Keratinocyte (primary cell): ENCODE measurements around the gene PDZRN3. TPM values are rescaled to one million over a fixed set of nuclear protein-coding genes. Genes with fewer than 3 reads are reported as not detected.

ENCODE experiments used
- DNase-seq: peaks from one replicate; pipeline ENCODE4 v3.0.0-alpha.2; 2011; ENCODE audit warnings: low read depth, missing footprints, low spot score
- FAIRE-seq: peaks from 2 replicates; lab custom pipeline; 2011; peaks lifted over from hg19 to GRCh38; lab: Jason Lieb, UNC
- H2AFZ ChIP-seq: 2 replicates; pipeline ENCODE4 v1.6.0; 2012; ENCODE audit warnings: low read length, control low read depth, inconsistent platforms; ENCODE audit not compliant: control insufficient read depth
- H3K27ac ChIP-seq: 2 replicates; pipeline ENCODE4 v1.5.1; 2011; ENCODE audit warnings: low read length; ENCODE audit not compliant: control insufficient read depth, insufficient read depth
- H3K27me3 ChIP-seq: 3 replicates; pipeline ENCODE4 v1.6.0; 2011; ENCODE audit warnings: low read length; ENCODE audit not compliant: control insufficient read depth, insufficient read depth; ENCODE audit errors: extremely low read depth
- H3K36me3 ChIP-seq, 2 experiments: 2 replicates in 1 of 2; 3 replicates in 1 of 2; pipeline ENCODE4 v1.5.1; 2011; ENCODE audit warnings: low read length in 2 of 2, mild to moderate bottlenecking in 1 of 2; ENCODE audit not compliant: control insufficient read depth in 2 of 2, insufficient read depth in 2 of 2; ENCODE audit errors: extremely low read depth in 1 of 2
- H3K4me1 ChIP-seq: 3 replicates; pipeline ENCODE4 v1.5.1; 2011; ENCODE audit warnings: low read length; ENCODE audit not compliant: control insufficient read depth, insufficient read depth; ENCODE audit errors: extremely low read depth
- H3K4me2 ChIP-seq: 3 replicates; pipeline ENCODE4 v1.6.0; 2011; ENCODE audit warnings: low read depth, low read length; ENCODE audit not compliant: control insufficient read depth, insufficient read depth; ENCODE audit errors: extremely low read depth
- H3K4me3 ChIP-seq, 3 experiments: fragments of 200-600 bp in 1 of 3; sonication (generic) in 1 of 3; 2 replicates in 2 of 3; 3 replicates in 1 of 3; pipeline ENCODE4 v1.5.1; 2011 to 2016; ENCODE audit warnings: low read length in 3 of 3, mild to moderate bottlenecking in 3 of 3, control low read depth in 2 of 3, inconsistent platforms in 1 of 3, low read depth in 1 of 3, mixed read lengths in 1 of 3, mixed run types in 1 of 3, moderate library complexity in 1 of 3; ENCODE audit not compliant: control insufficient read depth in 2 of 3, insufficient read depth in 2 of 3; ENCODE audit errors: extremely low read depth in 1 of 3
- H3K79me2 ChIP-seq: 2 replicates; pipeline ENCODE4 v1.6.0; 2012; ENCODE audit warnings: low read length; ENCODE audit not compliant: control insufficient read depth, insufficient read depth
- H3K9ac ChIP-seq: 3 replicates; pipeline ENCODE4 v1.6.0; 2011; ENCODE audit warnings: low read length; ENCODE audit not compliant: control insufficient read depth, insufficient read depth; ENCODE audit errors: extremely low read depth
- H3K9me1 ChIP-seq: 3 replicates; pipeline ENCODE4 v1.6.0; 2011; ENCODE audit warnings: low read length; ENCODE audit not compliant: control insufficient read depth, insufficient read depth; ENCODE audit errors: extremely low read depth
- H3K9me3 ChIP-seq: 2 replicates; pipeline ENCODE4 v1.5.1; 2012; ENCODE audit warnings: low read depth, low read length; ENCODE audit not compliant: control insufficient read depth
- H4K20me1 ChIP-seq: 3 replicates; pipeline ENCODE4 v1.6.0; 2011; ENCODE audit warnings: low read length; ENCODE audit not compliant: control insufficient read depth, insufficient read depth; ENCODE audit errors: extremely low read depth
- CTCF ChIP-seq, 3 experiments: IDR thresholded peaks in 1 of 3; conservative IDR thresholded peaks in 1 of 3; optimal IDR thresholded peaks in 1 of 3; 2 replicates in 2 of 3; 3 replicates in 1 of 3; pipeline versions ENCODE3 to v1.5.1; 2011; ENCODE audit warnings: low read length in 3 of 3, mild to moderate bottlenecking in 3 of 3, moderate library complexity in 2 of 3, control low read depth in 1 of 3, inconsistent platforms in 1 of 3; ENCODE audit not compliant: insufficient read depth in 2 of 3; ENCODE audit errors: extremely low read depth in 1 of 3
- EZH2 ChIP-seq: IDR thresholded peaks from one replicate; pipeline ENCODE4 v1.6.1; 2012; ENCODE audit warnings: inconsistent platforms, mild to moderate bottlenecking, low read length, moderate library complexity
- dilution Hi-C: fragments of 300-500 bp; cut with MboI; formaldehyde crosslinking; loops from one replicate; pipeline ENCODE4 v1.7.0; 2020; ENCODE audit warnings: low sequenced_read_pairs; ENCODE audit not compliant: extremely low pct_ligation_motif_present
- polyA plus RNA-seq, 5 experiments: library from polyadenylated mRNA; depleted of rRNA in 3 of 5; stranded (reverse) in 3 of 5; stranded (forward) in 1 of 5; unstranded in 1 of 5; fragments of >200 nt; gene quantifications; 1 replicate in 1 of 5; 2 replicates in 3 of 5; 3 replicates in 1 of 5; pipeline versions ENCODE4 v1.2.1 to v1.2.3, GENCODE V29; 2011 to 2012; ENCODE audit warnings: missing spikeins in 2 of 5, low read depth in 1 of 5, low replicate concordance in 1 of 5

Gene PDZRN3
- polyA plus RNA-seq, 1 donor (not counting 4 experiments of a cell fraction or from before 2014, with no cell fraction given): not detected

GRCh38 chr3:73473898-73474416, 150.8 kb downstream of the PDZRN3 start:
- Histone ChIP-seq H3K4me3 (no peak overlapping the region), H3K9me1 (no peaks in the 10 kb centered on the region), H3K4me1 (no peaks in the 10 kb centered on the region), H3K27me3 (no peaks in the 10 kb centered on the region), H3K9ac (no peak overlapping the region), H3K4me2 (no peak overlapping the region), H4K20me1 (no peaks in the 10 kb centered on the region), H3K9me3 (no peaks in the 10 kb centered on the region), H3K27ac (no peak overlapping the region), H2AFZ (no peak overlapping the region), H3K79me2 (no peaks in the 10 kb centered on the region), H3K36me3 (no peaks in the 10 kb centered on the region)
- no peak for DNase-seq
- no peak for FAIRE-seq
- dilution Hi-C loops: loop anchor here (10.0 kb wide), 1 partner anchor 359 kb away; no protein-coding TSS in a partner anchor
- TF ChIP-seq CTCF (optimal IDR thresholded peaks at IDR 0.05 in 1 of 3, IDR thresholded peaks at IDR 0.05 in 1 of 3, conservative IDR thresholded peaks at IDR 0.05 in 1 of 3; ENCODE audit: extremely low read depth in 1 of 3, insufficient read depth in 2 of 3, low read length in 3 of 3) (no peak), EZH2 (no peak)

GRCh38 chr3:73473181-73473897, 151.4 kb downstream of the PDZRN3 start:
- Histone ChIP-seq H3K36me3 (no peaks in the 10 kb centered on the region), H3K27ac (no peak overlapping the region), H3K9me3 (no peaks in the 10 kb centered on the region), H3K4me1 (no peaks in the 10 kb centered on the region), H3K4me2 (no peak overlapping the region), H3K79me2 (no peaks in the 10 kb centered on the region), H4K20me1 (no peaks in the 10 kb centered on the region), H2AFZ (no peak overlapping the region), H3K9me1 (no peaks in the 10 kb centered on the region), H3K9ac (no peak overlapping the region), H3K4me3 (no peak overlapping the region), H3K27me3 (no peaks in the 10 kb centered on the region)
- FAIRE-seq: no peak
- TF ChIP-seq EZH2: no peak
- dilution Hi-C loops: loop anchor here (10.0 kb wide), 1 partner anchor 359 kb away; no protein-coding TSS in a partner anchor
- no peak for DNase-seq
